Epithelial cell of esophagus (primary cell): Measurements from ENCODE around the gene PLEKHH1.
"Not testable (repeated sequence)": the region's sequence is repeated elsewhere in the genome, so short reads cannot be mapped to it uniquely, and the experiment has no call there.

Experiments
- DNase-seq: peaks from one replicate; pipeline ENCODE4 v3.0.0; 2010; ENCODE audit warnings: low read depth
- H3K4me3 ChIP-seq: 2 replicates; pipeline ENCODE4 v1.5.1; 2011; ENCODE audit warnings: mild to moderate bottlenecking, low read length, control low read depth
- CTCF ChIP-seq: IDR thresholded peaks from 2 replicates; pipeline ENCODE4 v1.5.1; 2011; ENCODE audit warnings: low read depth, mild to moderate bottlenecking, low read length, control low read depth, inconsistent platforms; ENCODE audit not compliant: insufficient read depth; ENCODE audit errors: missing control alignments

Gene PLEKHH1

GRCh38 chr14:67539116-67539515 lies 6.0 kb downstream of the PLEKHH1 start:
- no peak overlapping the region for H3K4me3 ChIP-seq
- DNase-seq: no peak
- TF ChIP-seq CTCF: no peak

GRCh38 chr14:67541448-67542387 lies 8.6 kb downstream of the PLEKHH1 start:
- TF ChIP-seq CTCF: no peak
- H3K4me3 ChIP-seq: no peak overlapping the region
- no peak for DNase-seq

GRCh38 chr14:67542620-67543019 lies 9.5 kb downstream of the PLEKHH1 start:
- not testable (repeated sequence) for DNase-seq, H3K4me3 ChIP-seq

GRCh38 chr14:67544590-67544989 lies 11.5 kb downstream of the PLEKHH1 start:
- no peak overlapping the region for H3K4me3 ChIP-seq
- no peak for TF ChIP-seq CTCF
- no peak for DNase-seq

GRCh38 chr14:67547224-67547780 lies 14.2 kb downstream of the PLEKHH1 start:
- no peak for TF ChIP-seq CTCF
- DNase-seq: peak; percentile 70
- H3K4me3 ChIP-seq: no peak overlapping the region

GRCh38 chr14:67549734-67550133 lies 16.6 kb downstream of the PLEKHH1 start:
- no peak overlapping the region for H3K4me3 ChIP-seq
- TF ChIP-seq CTCF: no peak
- DNase-seq: no peak

GRCh38 chr14:67551123-67551522 lies 18.0 kb downstream of the PLEKHH1 start:
- TF ChIP-seq CTCF: no peak
- no peak for DNase-seq

More at GRCh38 chr14:67551123-67551522, 18.0 kb downstream of the PLEKHH1 start:
- no peak overlapping the region for H3K4me3 ChIP-seq
